GM12878 (cell line): ENCODE results near the gene PPP1R1C. TPM values are rescaled to one million over a fixed set of nuclear protein-coding genes. Genes with fewer than 3 reads are reported as not detected.

ENCODE experiments used
- ATAC-seq: fragments of 200-7000 bp; cut with Tn5 transposase; 3 replicates; pipeline ENCODE4 v1.9.1; 2020; ENCODE audit warnings: mild to moderate bottlenecking, moderate library complexity
- BruUV-seq: library from RNA; stranded (reverse); fragments of 400-500 nt; replicated peaks from 2 replicates; lab custom pipeline; 2021; lab: Mats Ljungman, UMichigan
- CTCF ChIA-PET: fragments of 300-600 bp; sonication (Branson Sonifier 250); formaldehyde crosslinking; extraction: SDS; loops from one replicate; lab custom pipeline; 2021; ENCODE audit warnings: inconsistent platforms; lab: Yijun Ruan, JAX
- POLR2A ChIA-PET: fragments of 350-600 bp; formaldehyde crosslinking; extraction: SDS; loops from one replicate; lab custom pipeline; 2021; ENCODE audit warnings: inconsistent platforms; lab: Charles Lee
- RAD21 ChIA-PET: fragments of 300-600 bp; sonication (Branson Sonifier 250); formaldehyde crosslinking; loops from one replicate; lab custom pipeline; 2023; ENCODE audit warnings: antibody characterized with exemption; ENCODE audit not compliant: unreplicated experiment; lab: Charles Lee
- SMC1A ChIA-PET: fragments of 300-600 bp; sonication (Branson Sonifier 250); formaldehyde crosslinking; loops from one replicate; lab custom pipeline; 2023; ENCODE audit not compliant: unreplicated experiment, uncharacterized antibody; lab: Charles Lee
- DNase-seq: peaks from one replicate; pipeline ENCODE4 v3.0.0-alpha.2; 2011; ENCODE audit warnings: low read depth, low spot score
- FAIRE-seq: peaks from 3 replicates; lab custom pipeline; 2011; peaks lifted over from hg19 to GRCh38; lab: Jason Lieb, UNC
- H2AFZ ChIP-seq: 2 replicates; pipeline ENCODE4 v1.6.0; 2011; ENCODE audit warnings: low read depth, low read length, control low read depth; ENCODE audit not compliant: control insufficient read depth
- H3K27ac ChIP-seq: 2 replicates; pipeline ENCODE4 v1.5.1; 2011; ENCODE audit warnings: control low read depth; ENCODE audit not compliant: control insufficient read depth, insufficient read depth
- H3K27me3 ChIP-seq, 2 experiments: replicated peaks in 1 of 2; 2 replicates each; pipeline versions ENCODE4 v1.6.0 to v1.6.1; 2011; ENCODE audit warnings: low read length in 1 of 2; ENCODE audit not compliant: control insufficient read depth in 2 of 2, insufficient read depth in 2 of 2
- H3K36me3 ChIP-seq, 2 experiments: 2 replicates each; pipeline ENCODE4 v1.5.1; 2011; ENCODE audit warnings: low read length in 1 of 2; ENCODE audit not compliant: control insufficient read depth in 2 of 2, insufficient read depth in 2 of 2
- H3K4me1 ChIP-seq: 2 replicates; pipeline ENCODE4 v1.6.1; 2011; ENCODE audit warnings: mild to moderate bottlenecking, low read length, moderate library complexity, mixed read lengths; ENCODE audit not compliant: control insufficient read depth, insufficient read depth
- H3K4me2 ChIP-seq: 2 replicates; pipeline ENCODE4 v1.6.0; 2011; ENCODE audit warnings: control low read depth; ENCODE audit not compliant: control insufficient read depth, insufficient read depth
- H3K4me3 ChIP-seq: fragments of 200-600 bp; sonication (generic); 2 replicates; pipeline ENCODE4 v1.5.1; 2016
- H3K79me2 ChIP-seq: 2 replicates; pipeline ENCODE4 v1.6.0; 2011; ENCODE audit warnings: low read length; ENCODE audit not compliant: control insufficient read depth, insufficient read depth
- H3K9ac ChIP-seq: 2 replicates; pipeline ENCODE4 v1.8.0; 2011; ENCODE audit warnings: low read length, control low read depth, mixed read lengths; ENCODE audit not compliant: control insufficient read depth, insufficient read depth
- H3K9me3 ChIP-seq: replicated peaks from 3 replicates; pipeline ENCODE4 v1.5.1; 2011; ENCODE audit warnings: mild to moderate bottlenecking, low read length; ENCODE audit not compliant: control insufficient read depth, insufficient read depth
- H4K20me1 ChIP-seq: 2 replicates; pipeline ENCODE4 v1.6.0; 2011; ENCODE audit not compliant: control insufficient read depth, insufficient read depth
- CHD1 ChIP-seq: IDR thresholded peaks from 2 replicates; pipeline ENCODE4 v1.6.1; 2012; ENCODE audit warnings: low read depth, low read length, improper control_type of control experiment
- EP300 ChIP-seq, 2 experiments: fragments of 150-350 bp in 1 of 2; IDR thresholded peaks; 2 replicates each; pipeline ENCODE4 v1.6.1; 2011 to 2012; ENCODE audit warnings: low read depth in 2 of 2, low read length in 2 of 2, borderline replicate concordance in 1 of 2, improper control_type of control experiment in 1 of 2, inconsistent platforms in 1 of 2; ENCODE audit not compliant: control insufficient read depth in 1 of 2
- JUNB ChIP-seq: IDR thresholded peaks from 2 replicates; pipeline ENCODE4 v1.6.1; 2016; ENCODE audit warnings: antibody characterized with exemption, mild to moderate bottlenecking
- NBN ChIP-seq: fragments of 450-650 bp; IDR thresholded peaks from 2 replicates; pipeline ENCODE4 v1.6.1; 2016
- PAX8 ChIP-seq: fragments of 450-650 bp; IDR thresholded peaks from 2 replicates; pipeline ENCODE4 v1.6.1; 2017; ENCODE audit warnings: mild to moderate bottlenecking, moderate library complexity
- RAD51 ChIP-seq: fragments of 450-650 bp; IDR thresholded peaks from 2 replicates; pipeline ENCODE4 v1.6.1; 2016; ENCODE audit warnings: moderate library complexity, mild to moderate bottlenecking, inconsistent platforms
- SPI1 ChIP-seq: IDR thresholded peaks from 2 replicates; pipeline ENCODE4 v1.6.1; 2011; ENCODE audit warnings: low read depth, mild to moderate bottlenecking, low read length, moderate library complexity, borderline replicate concordance; ENCODE audit not compliant: insufficient read depth
- SRF ChIP-seq, 2 experiments: IDR thresholded peaks; 2 replicates each; pipeline ENCODE4 v1.6.1; 2011; ENCODE audit warnings: low read depth in 2 of 2, low read length in 2 of 2, mild to moderate bottlenecking in 1 of 2, moderate library complexity in 1 of 2
- SUZ12 ChIP-seq: fragments of 200-600 bp; sonication (generic); IDR thresholded peaks from one replicate; pipeline ENCODE4 v1.6.1; 2018; ENCODE audit warnings: antibody characterized with exemption, mild to moderate bottlenecking; ENCODE audit not compliant: unreplicated experiment
- WRNIP1 ChIP-seq: IDR thresholded peaks from 2 replicates; pipeline ENCODE4 v1.6.1; 2011; ENCODE audit warnings: low read depth, low read length, improper control_type of control experiment, borderline replicate concordance
- ZNF24 ChIP-seq: fragments of 450-650 bp; IDR thresholded peaks from 2 replicates; pipeline ENCODE4 v1.6.1; 2017; ENCODE audit warnings: antibody characterized with exemption, mild to moderate bottlenecking
- WGBS: methylation state at CpG from one replicate; pipeline ENCODE4 v1.1.6; 2016; ENCODE audit warnings: low lambda C conversion rate; ENCODE audit not compliant: insufficient replicate concordance, insufficient coverage; ENCODE audit errors: missing lambda C conversion rate; 5-methylcytosine and 5-hydroxymethylcytosine counted together
- in situ Hi-C: fragments of 300-500 bp; cut with MboI; formaldehyde crosslinking; loops from 9 replicates; pipeline ENCODE4 v1.14.3; 2018; ENCODE audit warnings: mixed read lengths
- intact Hi-C: fragments of 100-400 bp; cut with micrococcal nuclease; formaldehyde crosslinking; loops from one replicate; pipeline ENCODE4 v1.14.2; 2022; ENCODE audit not compliant: unreplicated experiment
- polyA plus RNA-seq, 11 experiments: library from polyadenylated mRNA; depleted of rRNA in 4 of 11; unstranded in 6 of 11; stranded (reverse) in 5 of 11; fragments of >200 nt; fragmentation: Nextera tagmentation in 4 of 11; fragmentation: Illumina TruSeq in 1 of 11; extraction: Ambion mirVana in 4 of 11; extraction: Trizol in 1 of 11; gene quantifications; 1 replicate in 1 of 11; 2 replicates in 10 of 11; pipeline versions ENCODE4 v1.2.1 to v1.2.3, GENCODE V29; 2011 to 2016; ENCODE audit warnings: inconsistent platforms in 2 of 11, missing spikeins in 2 of 11, low read depth in 1 of 11
- total RNA-seq, 4 experiments: library from RNA; depleted of rRNA in 3 of 4; stranded (reverse); fragments of >200 nt in 3 of 4; fragmentation: Illumina TruSeq in 1 of 4; extraction: Trizol in 1 of 4; gene quantifications; 2 replicates each; pipeline versions ENCODE4 v1.2.1 to v1.2.3, GENCODE V29; 2013 to 2021
- TF ChIP-seq, protein P1 (sequence below): fragments of 450-650 bp; formaldehyde crosslinking; IDR thresholded peaks from 2 replicates; pipeline ENCODE4 v1.5.0; 2022; ENCODE audit warnings: mild to moderate bottlenecking, missing genetic modification characterization
- TF ChIP-seq, protein P2 (sequence below), 3 experiments: IDR thresholded peaks in 2 of 3; conservative IDR thresholded peaks in 1 of 3; 2 replicates each; pipeline ENCODE4 v1.5.1; 2011; ENCODE audit warnings: low read depth in 3 of 3, low read length in 3 of 3, mild to moderate bottlenecking in 3 of 3, control low read depth in 2 of 3, moderate library complexity in 2 of 3, inconsistent platforms in 1 of 3, mixed read lengths in 1 of 3; ENCODE audit not compliant: control insufficient read depth in 2 of 3, insufficient read depth in 1 of 3; ENCODE audit errors: extremely low read depth in 1 of 3
- TF ChIP-seq, protein P3 (sequence below): fragments of 450-650 bp; IDR thresholded peaks from 2 replicates; pipeline ENCODE4 v1.6.1; 2016; ENCODE audit warnings: mild to moderate bottlenecking

PPP1R1C gene
- total and polyA plus RNA-seq, 10 of the 15 experiments (the other 5 are each of a cell fraction or from before 2014, with no cell fraction given): 0.11 TPM; not detected in 9

DNA sequence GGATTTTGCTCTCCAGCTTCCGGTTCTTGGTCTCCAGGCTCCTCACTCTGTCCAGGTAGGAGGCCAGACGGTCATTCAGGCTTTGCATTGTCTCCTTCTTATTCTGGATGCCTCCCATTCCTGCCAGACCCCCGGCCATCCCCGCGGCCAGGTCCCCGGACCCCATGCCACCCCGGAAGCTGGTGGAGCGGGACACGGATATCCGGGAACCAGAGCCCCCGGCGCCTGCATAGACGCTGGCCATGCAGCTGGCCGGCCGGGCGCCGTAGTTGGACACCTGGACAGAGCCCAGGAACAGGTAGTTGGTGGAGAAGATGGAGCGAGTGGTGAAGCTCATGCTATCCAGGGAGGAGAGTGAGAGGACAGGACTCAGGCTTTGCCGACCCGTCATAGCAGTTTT, 23.5 kb upstream of the PPP1R1C start:
- Histone ChIP-seq H3K36me3 (no peaks in the 10 kb centered on the region), H4K20me1 (no peaks in the 10 kb centered on the region), H3K27ac (no peak overlapping the region), H3K9ac (no peak overlapping the region), H3K79me2 (no peaks in the 10 kb centered on the region), H3K27me3 (no peaks in the 10 kb centered on the region), H3K4me1 (no peaks in the 10 kb centered on the region), H2AFZ (no peak overlapping the region), H3K4me2 (no peak overlapping the region), H3K9me3 (no peaks in the 10 kb centered on the region), H3K4me3 (no peak overlapping the region)
- DNase-seq (no peak), ATAC-seq (no peak), FAIRE-seq (no peak)
- TF ChIP-seq ZNF24 (no peak), SUZ12 (no peak), CHD1 (no peak), WRNIP1 (no peak), EP300 (IDR thresholded peaks at IDR 0.05; ENCODE audit: borderline replicate concordance in 1 of 2, control insufficient read depth in 1 of 2, low read depth in 2 of 2, low read length in 2 of 2) (no peak), JUNB (no peak), NBN (no peak), SRF (IDR thresholded peaks at IDR 0.05; ENCODE audit: low read depth in 2 of 2, low read length in 2 of 2) (no peak), RAD51 (no peak), PAX8 (no peak), SPI1 (no peak)
- TF ChIP-seq, protein P1, sequence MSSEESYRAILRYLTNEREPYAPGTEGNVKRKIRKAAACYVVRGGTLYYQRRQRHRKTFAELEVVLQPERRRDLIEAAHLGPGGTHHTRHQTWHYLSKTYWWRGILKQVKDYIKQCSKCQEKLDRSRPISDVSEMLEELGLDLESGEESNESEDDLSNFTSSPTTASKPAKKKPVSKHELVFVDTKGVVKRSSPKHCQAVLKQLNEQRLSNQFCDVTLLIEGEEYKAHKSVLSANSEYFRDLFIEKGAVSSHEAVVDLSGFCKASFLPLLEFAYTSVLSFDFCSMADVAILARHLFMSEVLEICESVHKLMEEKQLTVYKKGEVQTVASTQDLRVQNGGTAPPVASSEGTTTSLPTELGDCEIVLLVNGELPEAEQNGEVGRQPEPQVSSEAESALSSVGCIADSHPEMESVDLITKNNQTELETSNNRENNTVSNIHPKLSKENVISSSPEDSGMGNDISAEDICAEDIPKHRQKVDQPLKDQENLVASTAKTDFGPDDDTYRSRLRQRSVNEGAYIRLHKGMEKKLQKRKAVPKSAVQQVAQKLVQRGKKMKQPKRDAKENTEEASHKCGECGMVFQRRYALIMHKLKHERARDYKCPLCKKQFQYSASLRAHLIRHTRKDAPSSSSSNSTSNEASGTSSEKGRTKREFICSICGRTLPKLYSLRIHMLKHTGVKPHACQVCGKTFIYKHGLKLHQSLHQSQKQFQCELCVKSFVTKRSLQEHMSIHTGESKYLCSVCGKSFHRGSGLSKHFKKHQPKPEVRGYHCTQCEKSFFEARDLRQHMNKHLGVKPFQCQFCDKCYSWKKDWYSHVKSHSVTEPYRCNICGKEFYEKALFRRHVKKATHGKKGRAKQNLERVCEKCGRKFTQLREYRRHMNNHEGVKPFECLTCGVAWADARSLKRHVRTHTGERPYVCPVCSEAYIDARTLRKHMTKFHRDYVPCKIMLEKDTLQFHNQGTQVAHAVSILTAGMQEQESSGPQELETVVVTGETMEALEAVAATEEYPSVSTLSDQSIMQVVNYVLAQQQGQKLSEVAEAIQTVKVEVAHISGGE (CRISPR knock-in tag): no peak
- TF ChIP-seq, protein P2, sequence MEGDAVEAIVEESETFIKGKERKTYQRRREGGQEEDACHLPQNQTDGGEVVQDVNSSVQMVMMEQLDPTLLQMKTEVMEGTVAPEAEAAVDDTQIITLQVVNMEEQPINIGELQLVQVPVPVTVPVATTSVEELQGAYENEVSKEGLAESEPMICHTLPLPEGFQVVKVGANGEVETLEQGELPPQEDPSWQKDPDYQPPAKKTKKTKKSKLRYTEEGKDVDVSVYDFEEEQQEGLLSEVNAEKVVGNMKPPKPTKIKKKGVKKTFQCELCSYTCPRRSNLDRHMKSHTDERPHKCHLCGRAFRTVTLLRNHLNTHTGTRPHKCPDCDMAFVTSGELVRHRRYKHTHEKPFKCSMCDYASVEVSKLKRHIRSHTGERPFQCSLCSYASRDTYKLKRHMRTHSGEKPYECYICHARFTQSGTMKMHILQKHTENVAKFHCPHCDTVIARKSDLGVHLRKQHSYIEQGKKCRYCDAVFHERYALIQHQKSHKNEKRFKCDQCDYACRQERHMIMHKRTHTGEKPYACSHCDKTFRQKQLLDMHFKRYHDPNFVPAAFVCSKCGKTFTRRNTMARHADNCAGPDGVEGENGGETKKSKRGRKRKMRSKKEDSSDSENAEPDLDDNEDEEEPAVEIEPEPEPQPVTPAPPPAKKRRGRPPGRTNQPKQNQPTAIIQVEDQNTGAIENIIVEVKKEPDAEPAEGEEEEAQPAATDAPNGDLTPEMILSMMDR (IDR thresholded peaks at IDR 0.05 in 2 of 3, conservative IDR thresholded peaks at IDR 0.05 in 1 of 3; ENCODE audit: control insufficient read depth in 2 of 3, extremely low read depth in 1 of 3, insufficient read depth in 1 of 3, low read depth in 3 of 3, low read length in 3 of 3): no peak
- TF ChIP-seq, protein P3, sequence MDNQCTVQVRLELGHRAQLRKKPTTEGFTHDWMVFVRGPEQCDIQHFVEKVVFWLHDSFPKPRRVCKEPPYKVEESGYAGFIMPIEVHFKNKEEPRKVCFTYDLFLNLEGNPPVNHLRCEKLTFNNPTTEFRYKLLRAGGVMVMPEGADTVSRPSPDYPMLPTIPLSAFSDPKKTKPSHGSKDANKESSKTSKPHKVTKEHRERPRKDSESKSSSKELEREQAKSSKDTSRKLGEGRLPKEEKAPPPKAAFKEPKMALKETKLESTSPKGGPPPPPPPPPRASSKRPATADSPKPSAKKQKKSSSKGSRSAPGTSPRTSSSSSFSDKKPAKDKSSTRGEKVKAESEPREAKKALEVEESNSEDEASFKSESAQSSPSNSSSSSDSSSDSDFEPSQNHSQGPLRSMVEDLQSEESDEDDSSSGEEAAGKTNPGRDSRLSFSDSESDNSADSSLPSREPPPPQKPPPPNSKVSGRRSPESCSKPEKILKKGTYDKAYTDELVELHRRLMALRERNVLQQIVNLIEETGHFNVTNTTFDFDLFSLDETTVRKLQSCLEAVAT: no peak
- BruUV-seq: no TSS peak
- ChIA-PET RAD21 (no interaction called here), POLR2A (no interaction called here), SMC1A (interaction anchor here (1.0 to 2.1 kb wide), 3 partner anchors 12 to 115 kb away, joined by 3 to 6 read pairs (median 5); no protein-coding TSS in a partner anchor), CTCF (interaction anchor here (0.9 to 5.9 kb wide), 3 partner anchors 110 to 119 kb away, joined by 3 to 35 read pairs (median 5); no protein-coding TSS in a partner anchor)
- intact Hi-C loops (no loop called here), in situ Hi-C loops (loop anchor here (5.0 kb wide), 1 partner anchor 110 kb away; no protein-coding TSS in a partner anchor)
- 76% methylated on average over 20 of the region's 20 CpGs for WGBS
